Prostate gland (tissue), 2 donors: ENCODE measurements around the gene CD274. TPM values are rescaled to one million over a fixed set of nuclear protein-coding genes. Genes with fewer than 3 reads are reported as not detected.

Source experiments
- DNase-seq: peaks from one replicate; pipeline ENCODE4 v3.0.0-alpha.2; 2019; ENCODE audit warnings: low spot score
- H3K27ac ChIP-seq, 2 donors: fragments of 200-600 bp; sonication (generic); 2 replicates each; pipeline ENCODE4 v1.5.1; 2017 to 2019
- H3K27me3 ChIP-seq: fragments of 200-600 bp; sonication (generic); replicated peaks from 2 replicates; pipeline ENCODE4 v1.5.1; 2019; ENCODE audit not compliant: insufficient read depth
- H3K36me3 ChIP-seq, 2 donors: fragments of 200-600 bp; sonication (generic); 1 replicate in 1 of 2; 2 replicates in 1 of 2; pipeline versions ENCODE4 v1.5.1 to v1.8.1; 2017 to 2019
- H3K4me1 ChIP-seq: fragments of 200-600 bp; sonication (generic); replicated peaks from 2 replicates; pipeline ENCODE4 v1.5.1; 2019
- H3K4me3 ChIP-seq, 2 donors: fragments of 200-600 bp; sonication (generic); 2 replicates each; pipeline ENCODE4 v1.5.1; 2017 to 2019
- H3K9me3 ChIP-seq: fragments of 200-600 bp; sonication (generic); 2 replicates; pipeline ENCODE4 v1.5.1; 2017
- CTCF ChIP-seq, 4 experiments: fragments of 200-600 bp in 2 of 4; fragments of 450-650 bp in 2 of 4; sonication (generic) in 2 of 4; IDR thresholded peaks; 1 replicate in 3 of 4; 2 replicates in 1 of 4; pipeline ENCODE4 v1.5.1; 2016 to 2019; ENCODE audit warnings: antibody characterized with exemption in 4 of 4, mild to moderate bottlenecking in 2 of 4, moderate library complexity in 2 of 4
- POLR2A ChIP-seq: fragments of 450-650 bp; IDR thresholded peaks from one replicate; pipeline ENCODE4 v1.6.1; 2016; ENCODE audit warnings: antibody characterized with exemption, mild to moderate bottlenecking
- POLR2AphosphoS5 ChIP-seq: sonication (generic); formaldehyde crosslinking; IDR thresholded peaks from one replicate; pipeline ENCODE4 v1.6.1; 2017; ENCODE audit warnings: antibody characterized with exemption
- WGBS: methylation state at CpG from one replicate; pipeline ENCODE4 v1.1.5; 2018; 5-methylcytosine and 5-hydroxymethylcytosine counted together
- intact Hi-C: fragments of 100-400 bp; cut with DNase I; formaldehyde crosslinking; loops from one replicate; pipeline ENCODE4 v1.14.2; 2022
- total RNA-seq, 2 donors: library from RNA; depleted of rRNA; stranded (reverse); fragments of >200 nt; gene quantifications; one replicate each; pipeline ENCODE4 v1.1.0, GENCODE V29; 2016

CD274 gene
- total RNA-seq, 2 donors from 2014 or later = 0.82 to 1.9 TPM

DNA sequence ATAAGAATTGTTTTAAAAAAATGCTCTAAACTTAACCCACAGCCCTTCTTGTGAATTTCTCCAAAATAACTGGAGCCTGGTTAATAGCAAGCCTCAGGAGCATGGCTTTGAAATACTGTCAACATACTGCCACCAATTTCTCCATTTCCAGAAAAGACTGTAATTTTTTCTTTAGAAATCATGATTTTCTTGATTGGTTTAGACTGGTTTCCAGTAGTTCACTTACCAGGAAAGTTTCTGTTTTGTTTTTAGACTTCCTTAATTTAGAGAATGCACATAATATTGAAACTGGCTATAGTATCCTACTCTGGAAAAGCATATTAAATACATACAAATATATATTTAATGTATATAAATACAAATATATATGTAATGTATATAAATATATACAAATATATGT lies 4.5 kb upstream of the CD274 start:
- H3K4me3 ChIP-seq = no peak overlapping the region
- intact Hi-C loops = loop anchor here (10.0 kb wide), 1 partner anchor 681 kb away; no protein-coding TSS in a partner anchor
- no peaks in the 10 kb centered on the region for H3K4me1 ChIP-seq
- H3K36me3 ChIP-seq = no peaks in the 10 kb centered on the region
- H3K9me3 ChIP-seq = no peaks in the 10 kb centered on the region
- DNase-seq = no peak
- no peak for TF ChIP-seq CTCF (IDR thresholded peaks at IDR 0.05)
- no peak for TF ChIP-seq POLR2AphosphoS5
- TF ChIP-seq POLR2A = no peak
- no peak overlapping the region for H3K27ac ChIP-seq
- H3K27me3 ChIP-seq = no peaks in the 10 kb centered on the region

GRCh38 chr9:5446451-5447236 lies 3.7 kb upstream of the CD274 start:
- intact Hi-C loops = loop anchor here (10.0 kb wide), 1 partner anchor 682 kb away; no protein-coding TSS in a partner anchor
- Histone ChIP-seq H3K27ac (no peak overlapping the region), H3K9me3 (no peaks in the 10 kb centered on the region), H3K36me3 (no peaks in the 10 kb centered on the region), H3K4me3 (no peak overlapping the region), H3K4me1 (no peaks in the 10 kb centered on the region), H3K27me3 (no peaks in the 10 kb centered on the region)
- 74% methylated on average over 3 of the region's 3 CpGs for whole genome bisulfite sequencing
- DNase-seq = no peak
- TF ChIP-seq POLR2AphosphoS5 (no peak), CTCF (IDR thresholded peaks at IDR 0.05) (no peak), POLR2A (no peak)

DNA sequence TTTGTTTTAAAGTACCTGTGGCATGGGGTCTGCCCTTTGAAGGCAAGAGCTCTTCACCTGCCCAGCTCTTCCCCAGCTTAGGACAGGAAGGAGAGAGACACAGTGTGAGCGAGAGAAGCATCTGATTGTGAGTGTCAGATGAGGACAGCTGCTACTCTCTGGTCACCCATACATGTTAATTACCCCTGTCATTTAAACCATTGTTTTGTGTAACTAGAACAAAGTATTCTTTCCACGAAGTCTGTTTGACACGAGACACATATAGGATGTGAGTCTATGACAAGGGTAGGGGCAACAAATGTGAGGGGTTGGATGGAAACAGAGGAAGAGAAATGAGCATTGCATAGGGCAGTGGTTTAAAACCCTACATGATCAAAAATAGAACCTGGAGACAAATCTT lies 3.0 kb upstream of the CD274 start:
- no peak for DNase-seq
- no peak for TF ChIP-seq POLR2AphosphoS5
- TF ChIP-seq POLR2A = no peak
- TF ChIP-seq CTCF (IDR thresholded peaks at IDR 0.05) = no peak
- Histone ChIP-seq H3K27ac (no peak overlapping the region), H3K4me1 (no peaks in the 10 kb centered on the region), H3K36me3 (no peaks in the 10 kb centered on the region), H3K27me3 (no peaks in the 10 kb centered on the region), H3K4me3 (no peak overlapping the region), H3K9me3 (no peaks in the 10 kb centered on the region)
- intact Hi-C loops = loop anchor here (10.0 kb wide), 1 partner anchor 683 kb away; no protein-coding TSS in a partner anchor
- 78% methylated on average over 3 of the region's 3 CpGs for WGBS

GRCh38 chr9:5448016-5448415 lies 2.3 kb upstream of the CD274 start:
- no peaks in the 10 kb centered on the region for H3K36me3 ChIP-seq
- TF ChIP-seq POLR2AphosphoS5 (no peak), CTCF (IDR thresholded peaks at IDR 0.05) (no peak), POLR2A (no peak)
- WGBS = 88% methylated on average over 2 of the region's 2 CpGs
- DNase-seq = no peak
- H3K27ac ChIP-seq = no peak overlapping the region
- no peak overlapping the region for H3K4me3 ChIP-seq
- H3K4me1 ChIP-seq = no peaks in the 10 kb centered on the region
- intact Hi-C loops = loop anchor here (10.0 kb wide), 1 partner anchor 683 kb away; no protein-coding TSS in a partner anchor
- no peaks in the 10 kb centered on the region for H3K27me3 ChIP-seq
- H3K9me3 ChIP-seq = no peaks in the 10 kb centered on the region
